NCI-H446 (cell line): ENCODE measurements around the gene NAT14.

ENCODE experiments used
- DNase-seq, 2 experiments: peaks; one replicate each; lab custom pipeline; 2025; lab: John Stamatoyannopoulos, UW

The NAT14 gene

DNA sequence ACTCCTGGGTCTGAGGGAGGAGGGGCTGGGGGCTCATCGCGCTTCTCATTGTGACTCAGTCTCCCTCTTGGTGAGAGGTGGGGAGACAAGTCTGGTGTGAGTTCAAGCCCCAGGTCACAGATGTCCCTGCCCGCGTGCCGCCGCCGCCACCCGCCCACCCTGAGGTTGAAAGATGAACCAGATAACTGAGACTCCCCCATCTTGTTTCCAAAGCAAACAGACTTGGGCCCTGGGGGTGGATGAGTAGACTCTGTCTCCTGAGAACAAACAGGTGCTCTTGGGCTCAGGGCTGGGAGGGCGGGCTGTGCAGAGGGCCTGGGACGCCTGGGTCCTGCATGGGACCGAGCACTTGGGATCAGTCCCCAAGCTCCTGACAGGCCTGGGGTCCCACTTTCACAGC is 51.4 kb downstream of the NAT14 start:
- DNase-seq, result no peak
